Measurements from ENCODE around the gene FAM151A. TPM values are rescaled to one million over a fixed set of nuclear protein-coding genes. Genes with fewer than 3 reads are reported as not detected.

Gene FAM151A
- total and polyA plus RNA-seq, 2 of the 13 experiments (the other 11 are each of a cell fraction or from before 2014, with no cell fraction given): 0.29 to 3.6 TPM

GRCh38 chr1:54624466-54625464 lies 1.4 kb upstream of the FAM151A start:
- CTCF ChIA-PET (ENCODE audit: low intra/inter-chr PET ratio, low total read pairs): no interaction called here
- Histone ChIP-seq H2AFZ (ENCODE audit: low read length) (no peak overlapping the region), H3K4me3 (replicated peaks in 1 of 3; ENCODE audit: insufficient read depth in 1 of 3, low read depth in 2 of 3, low read length in 3 of 3) (no peak overlapping the region), H3K9ac (ENCODE audit: insufficient read depth, low read depth, low read length) (no peak overlapping the region), H3K9me3 (ENCODE audit: low read length) (no peaks in the 10 kb centered on the region), H3K27me3 (ENCODE audit: control insufficient read depth in 1 of 2, insufficient read depth in 2 of 2, low read length in 2 of 2) (peaks cover 1 to 3% of the 10 kb centered on the region in 2 experiments; a peak in 2 of 5 replicates), H3K79me2 (ENCODE audit: insufficient read depth, low read length) (no peaks in the 10 kb centered on the region), H3K36me3 (replicated peaks in 1 of 2; ENCODE audit: control insufficient read depth in 1 of 2, insufficient read depth in 2 of 2, low read length in 2 of 2) (no peaks in the 10 kb centered on the region), H4K20me1 (ENCODE audit: insufficient read depth, low read length) (no peaks in the 10 kb centered on the region), H3K4me1 (ENCODE audit: insufficient read depth, low read length) (peaks cover 17% of the 10 kb centered on the region), H3K27ac (ENCODE audit: extremely low read length, insufficient read depth, low read length) (no peak overlapping the region), H3K4me2 (ENCODE audit: low read depth, low read length) (no peak overlapping the region)
- WGBS (ENCODE audit: low lambda C conversion rate): 56% methylated on average over 6 of the region's 8 CpGs
- intact Hi-C loops (cut with micrococcal nuclease; ENCODE audit: unreplicated experiment): loop anchor here (5.0 kb wide), 1 partner anchor 47 kb away; no protein-coding TSS in a partner anchor
- no peak for ATAC-seq
- in situ Hi-C loops (cut with HindIII; ENCODE audit: extremely low pct_ligation_motif_present, low pct_unique_long_range_greater_than_20kb): no loop called here
- no peak for FAIRE-seq
- no TSS peak for BruUV-seq (replicated peaks)
- no peak for TF ChIP-seq AKAP8 (CRISPR knock-in tag; IDR thresholded peaks at IDR 0.05)
- TF ChIP-seq MAX (IDR thresholded peaks at IDR 0.05): no peak
- TF ChIP-seq ZSCAN25 (CRISPR knock-in tag; IDR thresholded peaks at IDR 0.05): no peak
- no peak for TF ChIP-seq GATAD1 (CRISPR knock-in tag; IDR thresholded peaks at IDR 0.05)
- no peak for TF ChIP-seq ZNF580 (CRISPR knock-in tag; IDR thresholded peaks at IDR 0.05; ENCODE audit: borderline replicate concordance, low read depth)
- TF ChIP-seq ZNF232 (CRISPR knock-in tag; IDR thresholded peaks at IDR 0.05; ENCODE audit: borderline replicate concordance): no peak
- TF ChIP-seq ARNT2 (CRISPR knock-in tag; IDR thresholded peaks at IDR 0.05; ENCODE audit: low read depth): no peak
- POLR2A ChIA-PET: no interaction called here
- no peak for DNase-seq (ENCODE audit: low spot score)

Data from HepG2 (cell line).